ENCODE results near the gene ATXN7L3. TPM values are rescaled to one million over a fixed set of nuclear protein-coding genes. Genes with fewer than 3 reads are reported as not detected.
A peak's percentile ranks its signal among the peaks of the same experiment; 100 is the strongest.
"Not testable (repeated sequence)": the region's sequence is repeated elsewhere in the genome, so short reads cannot be mapped to it uniquely, and the experiment has no call there.

Gene ATXN7L3, protein sequence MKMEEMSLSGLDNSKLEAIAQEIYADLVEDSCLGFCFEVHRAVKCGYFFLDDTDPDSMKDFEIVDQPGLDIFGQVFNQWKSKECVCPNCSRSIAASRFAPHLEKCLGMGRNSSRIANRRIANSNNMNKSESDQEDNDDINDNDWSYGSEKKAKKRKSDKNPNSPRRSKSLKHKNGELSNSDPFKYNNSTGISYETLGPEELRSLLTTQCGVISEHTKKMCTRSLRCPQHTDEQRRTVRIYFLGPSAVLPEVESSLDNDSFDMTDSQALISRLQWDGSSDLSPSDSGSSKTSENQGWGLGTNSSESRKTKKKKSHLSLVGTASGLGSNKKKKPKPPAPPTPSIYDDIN
- 10 to 100 TPM; 65.9 to 77.3 TPM for total RNA-seq

DNA sequence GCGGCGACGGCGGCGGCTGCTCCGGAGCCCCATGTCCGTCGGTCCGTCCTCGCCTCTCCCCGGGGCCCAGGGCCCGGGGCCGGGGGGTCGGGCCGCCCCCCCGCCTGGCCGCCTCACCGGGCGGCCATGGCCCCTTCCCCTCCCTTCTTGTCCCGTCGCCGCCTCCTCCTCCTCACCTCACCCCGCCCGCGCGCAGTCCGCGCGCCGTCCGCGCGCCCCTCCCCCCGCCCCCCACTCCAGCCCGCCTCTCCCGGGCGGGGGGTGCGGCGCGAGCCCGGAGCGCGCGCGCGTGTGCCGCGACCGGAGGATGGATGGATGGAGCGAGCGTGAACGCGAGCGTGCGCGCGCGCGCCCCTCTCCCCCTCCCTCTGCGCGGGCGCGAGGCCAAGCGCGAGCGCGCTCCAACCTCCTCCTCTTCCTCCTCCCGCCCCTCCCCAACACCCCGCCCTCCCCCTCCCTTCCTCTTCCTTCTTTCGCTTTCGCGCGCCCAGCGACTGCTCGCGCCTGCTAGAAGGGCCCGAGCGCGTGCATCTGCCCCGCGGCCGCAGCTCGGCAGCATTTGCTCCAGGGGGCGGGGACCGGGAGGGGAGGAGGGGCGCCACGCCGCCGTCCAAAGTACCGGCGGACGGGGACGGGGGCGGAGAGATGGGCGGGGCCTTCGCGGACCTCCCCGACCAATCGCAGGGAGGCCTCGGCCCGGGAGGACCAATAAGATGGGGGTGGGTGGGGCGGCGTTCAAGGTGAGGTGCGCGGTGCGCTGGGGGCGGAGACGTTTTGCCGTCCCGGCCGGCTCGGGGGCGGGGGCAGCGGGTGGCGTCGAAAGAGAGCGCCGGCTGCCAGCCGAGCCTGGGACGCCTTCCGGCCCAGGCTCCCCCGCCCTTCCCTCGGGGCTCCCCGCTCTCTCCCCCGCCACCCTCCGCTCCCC is at the start of gene ATXN7L3:
TSS of gene ATXN7L3 (minus strand) at position 332 of the 925 bp plus-strand sequence. CDS start 1,814 bp downstream, outside the sequence.
- peak within 1 kb of the TSS; percentile 93 to 97 for H3K9ac ChIP-seq (ENCODE audit: low read depth in 2 of 2, low read length in 2 of 2)
- DNase-seq, result peak; percentile 99
- TF ChIP-seq, protein P1, sequence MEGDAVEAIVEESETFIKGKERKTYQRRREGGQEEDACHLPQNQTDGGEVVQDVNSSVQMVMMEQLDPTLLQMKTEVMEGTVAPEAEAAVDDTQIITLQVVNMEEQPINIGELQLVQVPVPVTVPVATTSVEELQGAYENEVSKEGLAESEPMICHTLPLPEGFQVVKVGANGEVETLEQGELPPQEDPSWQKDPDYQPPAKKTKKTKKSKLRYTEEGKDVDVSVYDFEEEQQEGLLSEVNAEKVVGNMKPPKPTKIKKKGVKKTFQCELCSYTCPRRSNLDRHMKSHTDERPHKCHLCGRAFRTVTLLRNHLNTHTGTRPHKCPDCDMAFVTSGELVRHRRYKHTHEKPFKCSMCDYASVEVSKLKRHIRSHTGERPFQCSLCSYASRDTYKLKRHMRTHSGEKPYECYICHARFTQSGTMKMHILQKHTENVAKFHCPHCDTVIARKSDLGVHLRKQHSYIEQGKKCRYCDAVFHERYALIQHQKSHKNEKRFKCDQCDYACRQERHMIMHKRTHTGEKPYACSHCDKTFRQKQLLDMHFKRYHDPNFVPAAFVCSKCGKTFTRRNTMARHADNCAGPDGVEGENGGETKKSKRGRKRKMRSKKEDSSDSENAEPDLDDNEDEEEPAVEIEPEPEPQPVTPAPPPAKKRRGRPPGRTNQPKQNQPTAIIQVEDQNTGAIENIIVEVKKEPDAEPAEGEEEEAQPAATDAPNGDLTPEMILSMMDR (IDR thresholded peaks at IDR 0.05), result no peak
- H3K4me3 ChIP-seq, result peak within 1 kb of the TSS; percentile 95
- intact Hi-C loops (cut with DNase I), result no loop called here
- H3K27me3 ChIP-seq, result no peaks in the 10 kb centered on the region
- peaks cover 10% of the 10 kb centered on the region for H3K4me1 ChIP-seq
- no peaks in the 10 kb centered on the region for H3K9me3 ChIP-seq
- peaks cover 4% of the 10 kb centered on the region for H3K36me3 ChIP-seq
- H3K27ac ChIP-seq, result peak within 1 kb of the TSS; percentile 100

DNA sequence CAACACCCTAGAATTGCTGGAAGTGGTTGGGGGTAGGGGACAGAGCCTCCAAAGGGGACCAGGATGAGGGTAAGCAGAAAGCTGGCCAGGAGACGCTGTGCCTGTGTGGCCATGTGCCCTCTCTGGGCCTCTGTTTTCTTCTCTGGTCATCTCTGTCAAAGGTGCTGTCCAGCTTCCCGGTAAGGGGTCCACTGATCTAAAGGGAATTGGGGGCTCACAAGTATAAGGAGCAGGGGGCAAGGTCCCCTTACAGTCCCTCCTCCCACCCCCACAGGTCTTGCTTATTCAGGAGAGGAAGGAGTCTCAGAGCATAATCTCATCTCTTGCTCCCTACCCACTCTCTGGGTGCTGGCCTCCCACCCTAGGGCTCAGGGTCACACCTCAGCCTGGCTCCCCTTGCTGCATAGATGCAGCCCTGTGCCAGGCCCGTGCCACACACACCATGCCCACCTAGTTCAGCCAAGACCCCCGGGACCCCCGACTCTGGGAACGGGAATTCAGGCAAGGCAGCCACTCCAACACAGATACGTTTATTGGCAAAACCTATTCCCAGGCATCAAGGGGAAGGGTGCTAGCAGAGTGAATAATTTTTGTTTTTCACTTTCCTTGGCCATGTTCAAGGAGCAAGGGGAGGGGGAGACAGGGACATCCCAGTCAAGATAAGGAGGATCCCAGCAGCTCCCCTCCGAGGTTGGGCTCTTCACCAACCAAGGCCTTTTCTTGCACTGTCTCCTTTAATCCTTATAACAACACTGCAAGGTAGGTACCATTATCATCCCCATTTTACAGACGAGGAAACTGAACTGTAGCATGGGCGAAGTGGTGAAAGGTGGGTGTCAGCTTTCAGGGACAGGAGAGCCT is 48.4 kb upstream of the ATXN7L3 start:
- TF ChIP-seq, protein P1 (IDR thresholded peaks at IDR 0.05), result no peak
- intact Hi-C loops (cut with DNase I), result no loop called here
- DNase-seq, result no peak
- Histone ChIP-seq H3K9ac (ENCODE audit: low read depth in 2 of 2, low read length in 2 of 2) (no peak overlapping the region), H3K9me3 (no peaks in the 10 kb centered on the region), H3K4me1 (peaks cover 3% of the 10 kb centered on the region), H3K4me3 (no peak overlapping the region), H3K36me3 (no peaks in the 10 kb centered on the region), H3K27ac (no peak overlapping the region), H3K27me3 (no peaks in the 10 kb centered on the region)

DNA sequence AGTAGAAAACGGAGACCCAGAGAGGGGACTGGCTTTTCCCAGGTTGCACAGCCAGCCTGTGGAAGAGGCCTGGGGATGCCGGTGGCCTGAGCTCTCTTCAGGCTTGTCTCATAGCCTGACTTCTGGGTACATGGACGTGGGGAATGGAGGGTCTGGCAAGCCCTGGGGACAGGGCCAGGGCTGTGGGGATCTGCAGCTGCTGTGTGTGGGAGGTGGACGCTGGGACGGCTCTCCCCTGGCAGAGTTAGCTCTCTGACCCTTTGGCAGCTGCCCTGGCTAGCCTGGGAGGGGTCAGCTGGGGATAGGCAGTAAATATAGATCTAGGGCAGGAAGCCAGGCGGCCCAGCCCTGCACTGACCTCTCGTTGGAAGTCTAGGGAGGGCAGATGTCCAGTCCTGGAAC is 47.8 kb upstream of the ATXN7L3 start:
- TF ChIP-seq, protein P1 (IDR thresholded peaks at IDR 0.05), result no peak
- Histone ChIP-seq H3K4me3 (no peak overlapping the region), H3K36me3 (no peaks in the 10 kb centered on the region), H3K9me3 (no peaks in the 10 kb centered on the region), H3K27me3 (no peaks in the 10 kb centered on the region), H3K27ac (no peak overlapping the region), H3K4me1 (peaks cover 3% of the 10 kb centered on the region), H3K9ac (ENCODE audit: low read depth in 2 of 2, low read length in 2 of 2) (no peak overlapping the region)
- no peak for DNase-seq
- intact Hi-C loops (cut with DNase I), result no loop called here

DNA sequence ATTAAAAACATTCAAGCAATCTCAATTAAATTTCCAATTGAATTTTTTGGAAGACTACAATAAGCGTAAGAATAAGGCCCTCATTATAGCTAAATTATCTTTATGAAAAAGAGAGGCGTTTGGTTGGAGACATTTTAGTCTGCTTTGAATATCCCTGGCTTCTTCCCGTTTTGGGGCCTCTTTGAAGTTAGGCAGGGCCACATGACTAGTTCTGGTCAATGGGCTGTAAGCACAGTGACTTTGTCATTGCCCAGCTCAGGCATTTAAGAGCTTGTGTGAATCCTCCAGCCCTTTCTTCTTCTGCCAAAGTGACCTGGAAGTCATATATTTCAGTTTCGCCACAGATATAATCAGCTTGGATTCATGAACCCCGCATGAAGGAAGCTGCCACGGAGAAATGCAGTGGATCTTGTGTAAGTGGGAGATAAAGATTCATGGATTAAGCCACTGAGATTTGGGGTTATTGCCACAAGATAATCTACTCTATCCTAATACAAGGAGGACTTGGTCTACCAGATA is 41.5 kb upstream of the ATXN7L3 start:
- Histone ChIP-seq H3K9me3 (no peaks in the 10 kb centered on the region), H3K4me1 (peaks cover 3% of the 10 kb centered on the region), H3K4me3 (no peak overlapping the region), H3K9ac (ENCODE audit: low read depth in 2 of 2, low read length in 2 of 2) (no peak overlapping the region), H3K36me3 (no peaks in the 10 kb centered on the region), H3K27me3 (no peaks in the 10 kb centered on the region), H3K27ac (no peak overlapping the region)
- DNase-seq, result no peak
- intact Hi-C loops (cut with DNase I), result no loop called here
- TF ChIP-seq, protein P1 (IDR thresholded peaks at IDR 0.05), result no peak

DNA sequence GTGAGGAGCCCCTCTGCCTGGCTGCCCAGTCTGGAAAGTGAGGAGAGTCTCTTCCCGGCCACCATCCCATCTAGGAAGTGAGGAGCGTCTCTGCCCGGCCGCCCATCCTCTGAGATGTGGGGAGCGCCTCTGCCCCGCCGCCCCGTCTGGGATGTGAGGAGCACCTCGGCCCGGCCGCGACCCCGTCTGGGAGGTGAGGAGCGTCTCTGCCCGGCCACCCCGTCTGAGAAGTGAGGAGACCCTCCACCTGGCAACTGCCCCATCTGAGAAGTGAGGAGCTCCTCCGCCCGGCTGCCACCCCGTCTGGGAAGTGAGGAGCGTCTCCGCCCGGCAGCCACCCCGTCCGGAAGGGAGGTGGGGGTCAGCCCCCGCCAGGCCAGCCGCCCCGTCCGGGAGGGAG is 38.2 kb upstream of the ATXN7L3 start:
- intact Hi-C loops (cut with DNase I); DNase-seq; H3K9me3 ChIP-seq; H3K36me3 ChIP-seq; H3K27ac ChIP-seq; H3K27me3 ChIP-seq; H3K4me3 ChIP-seq; H3K4me1 ChIP-seq; H3K9ac ChIP-seq (ENCODE audit: low read depth in 2 of 2, low read length in 2 of 2): not testable (repeated sequence)
